Measurements from ENCODE around the gene CEP164. TPM values are rescaled to one million over a fixed set of nuclear protein-coding genes. Genes with fewer than 3 reads are reported as not detected.

CEP164 gene
- total RNA-seq, 4 donors from 2014 or later, result 10.0 to 20.2 (median 15.4) TPM

DNA sequence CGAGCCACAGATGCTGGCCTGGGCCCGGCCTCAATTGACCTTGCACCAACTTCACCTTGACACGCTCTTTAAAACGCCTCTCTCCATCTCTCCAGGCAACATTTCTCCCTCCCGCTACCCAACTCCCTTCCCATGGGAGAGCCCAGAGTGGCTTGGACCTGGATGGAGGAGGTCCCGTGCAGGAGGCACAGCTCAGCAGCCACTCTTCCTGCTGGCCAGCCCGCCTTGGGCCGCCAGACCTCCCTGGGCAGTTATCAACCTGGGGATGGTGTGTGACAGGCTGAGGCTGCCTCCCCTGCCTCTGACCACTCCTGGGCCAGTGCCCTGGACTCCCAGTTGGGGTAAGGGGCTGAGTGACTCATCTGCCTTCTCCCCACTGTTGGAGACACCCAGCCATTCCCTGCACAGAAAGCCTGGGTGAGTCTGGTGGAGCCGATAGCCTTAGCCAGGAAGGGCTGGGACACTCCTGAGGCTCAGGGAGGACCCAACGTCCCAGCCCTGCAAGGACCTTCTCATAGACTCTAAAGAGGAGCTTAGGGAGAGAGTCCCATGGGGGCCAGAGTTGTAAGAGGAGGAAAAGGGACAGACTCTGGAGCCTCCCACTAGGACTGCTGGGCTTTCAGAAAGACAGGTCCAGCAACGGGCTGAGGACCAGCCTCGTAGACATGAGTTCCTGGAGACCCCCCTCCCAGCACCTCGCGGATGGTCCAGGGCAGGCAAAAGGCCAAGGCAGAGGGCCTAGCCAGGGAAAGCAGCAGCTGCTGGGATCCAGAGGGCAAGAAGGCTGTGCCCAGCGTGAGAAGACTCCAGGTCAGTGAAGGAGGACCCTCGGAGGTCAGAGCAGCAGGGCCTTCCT lies 131.7 kb downstream of the CEP164 start:
- H3K4me3 ChIP-seq, result no peak overlapping the region
- no peak for DNase-seq
- H3K9me3 ChIP-seq, result peaks cover 0 to under 1% of the 10 kb centered on the region in 2 donors
- no peak overlapping the region for H3K27ac ChIP-seq
- H3K36me3 ChIP-seq, result no peaks in the 10 kb centered on the region
- H3K27me3 ChIP-seq, result no peaks in the 10 kb centered on the region
- in situ Hi-C loops (cut with MboI; ENCODE audit: low pct_ligation_motif_present in 1 of 4, low pct_unique_long_range_greater_than_20kb in 1 of 4, low sequenced_read_pairs in 3 of 4) (no loop called here), intact Hi-C loops (cut with DNase I; ENCODE audit: low total_unique reads) (no loop called here)
- WGBS, 2 donors (ENCODE audit: low coverage in 1 of 2), result 76% methylated on average over 16 of the region's 16 CpGs; no CpG with 5 or more reads in 1 of the 2 donors
- TF ChIP-seq POLR2A (IDR thresholded peaks at IDR 0.05) (no peak), POLR2AphosphoS5 (IDR thresholded peaks at IDR 0.05) (no peak), EP300 (IDR thresholded peaks at IDR 0.05; ENCODE audit: low read depth) (no peak)
- TF ChIP-seq, protein P1, sequence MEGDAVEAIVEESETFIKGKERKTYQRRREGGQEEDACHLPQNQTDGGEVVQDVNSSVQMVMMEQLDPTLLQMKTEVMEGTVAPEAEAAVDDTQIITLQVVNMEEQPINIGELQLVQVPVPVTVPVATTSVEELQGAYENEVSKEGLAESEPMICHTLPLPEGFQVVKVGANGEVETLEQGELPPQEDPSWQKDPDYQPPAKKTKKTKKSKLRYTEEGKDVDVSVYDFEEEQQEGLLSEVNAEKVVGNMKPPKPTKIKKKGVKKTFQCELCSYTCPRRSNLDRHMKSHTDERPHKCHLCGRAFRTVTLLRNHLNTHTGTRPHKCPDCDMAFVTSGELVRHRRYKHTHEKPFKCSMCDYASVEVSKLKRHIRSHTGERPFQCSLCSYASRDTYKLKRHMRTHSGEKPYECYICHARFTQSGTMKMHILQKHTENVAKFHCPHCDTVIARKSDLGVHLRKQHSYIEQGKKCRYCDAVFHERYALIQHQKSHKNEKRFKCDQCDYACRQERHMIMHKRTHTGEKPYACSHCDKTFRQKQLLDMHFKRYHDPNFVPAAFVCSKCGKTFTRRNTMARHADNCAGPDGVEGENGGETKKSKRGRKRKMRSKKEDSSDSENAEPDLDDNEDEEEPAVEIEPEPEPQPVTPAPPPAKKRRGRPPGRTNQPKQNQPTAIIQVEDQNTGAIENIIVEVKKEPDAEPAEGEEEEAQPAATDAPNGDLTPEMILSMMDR (IDR thresholded peaks at IDR 0.05), result no peak
- no peaks in the 10 kb centered on the region for H3K4me1 ChIP-seq

DNA sequence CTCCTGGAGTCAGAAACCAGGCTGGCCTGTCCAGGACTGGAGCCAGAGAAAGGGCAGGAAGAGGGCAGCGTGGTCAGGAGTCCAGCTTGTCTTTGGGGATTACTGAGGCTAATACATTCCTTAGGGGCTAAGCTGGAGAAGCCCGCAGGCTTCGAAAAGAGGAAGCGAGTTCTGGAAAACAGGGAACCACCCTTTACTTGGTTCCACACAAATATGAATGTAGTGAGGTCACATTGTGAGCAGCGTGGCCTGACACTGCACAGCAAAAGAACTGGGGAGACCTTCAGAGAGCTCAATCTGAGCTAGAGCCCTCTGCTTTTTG lies 132.3 kb downstream of the CEP164 start:
- Histone ChIP-seq H3K4me1 (no peaks in the 10 kb centered on the region), H3K4me3 (no peak overlapping the region), H3K27ac (no peak overlapping the region), H3K27me3 (no peaks in the 10 kb centered on the region), H3K9me3 (no peaks in the 10 kb centered on the region), H3K36me3 (no peaks in the 10 kb centered on the region)
- in situ Hi-C loops (cut with MboI; ENCODE audit: low pct_ligation_motif_present in 1 of 4, low pct_unique_long_range_greater_than_20kb in 1 of 4, low sequenced_read_pairs in 3 of 4), result no loop called here
- DNase-seq, result no peak
- 60 to 84% methylated on average over 1 to 5 of the region's 5 CpGs for WGBS, 2 donors (ENCODE audit: low coverage in 1 of 2)
- TF ChIP-seq, protein P1 (IDR thresholded peaks at IDR 0.05), result no peak
- TF ChIP-seq POLR2AphosphoS5 (IDR thresholded peaks at IDR 0.05) (no peak), POLR2A (IDR thresholded peaks at IDR 0.05) (no peak), EP300 (IDR thresholded peaks at IDR 0.05; ENCODE audit: low read depth) (no peak)
- intact Hi-C loops (cut with DNase I; ENCODE audit: low total_unique reads), result no loop called here

DNA sequence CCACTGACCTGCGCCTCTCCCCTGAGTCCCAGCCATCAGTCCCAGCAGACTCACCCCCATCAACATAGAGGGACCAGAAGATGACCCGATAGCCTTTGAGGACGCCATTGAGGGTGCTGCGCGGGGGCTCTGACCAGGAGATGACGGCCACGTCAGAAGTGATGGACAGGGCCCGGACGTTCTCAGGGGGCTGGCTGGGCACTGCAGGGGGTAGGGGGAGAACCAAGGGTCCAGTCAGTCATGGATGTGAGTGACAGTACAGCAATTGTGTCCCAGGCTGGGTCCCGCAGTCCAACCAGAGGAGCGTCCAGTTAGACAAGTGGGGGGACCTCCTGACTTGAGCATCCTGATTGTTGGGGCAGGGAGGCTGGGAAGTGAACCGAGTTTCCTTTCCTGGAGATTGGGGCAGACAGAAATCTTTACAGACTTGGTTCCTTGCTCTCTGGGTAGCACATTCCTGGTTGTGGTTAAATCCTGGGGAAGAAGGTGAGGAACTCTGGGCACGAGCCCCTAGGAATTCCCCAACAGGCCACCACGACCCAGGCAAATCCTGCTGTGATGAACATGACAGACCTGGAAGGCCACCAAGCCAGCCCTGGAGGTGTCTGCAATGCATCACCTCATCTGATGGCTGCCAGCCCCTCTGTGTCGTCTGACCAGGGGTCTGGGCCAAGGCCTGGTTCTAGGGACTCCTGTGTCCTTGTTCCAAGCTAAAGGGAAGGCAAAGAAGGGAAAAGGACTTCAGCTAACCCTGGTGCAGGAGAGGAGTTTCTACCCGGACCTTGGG lies 133.9 kb downstream of the CEP164 start:
- in situ Hi-C loops (cut with MboI; ENCODE audit: low pct_ligation_motif_present in 1 of 4, low pct_unique_long_range_greater_than_20kb in 1 of 4, low sequenced_read_pairs in 3 of 4), result no loop called here
- intact Hi-C loops (cut with DNase I; ENCODE audit: low total_unique reads), result no loop called here
- TF ChIP-seq, protein P1 (IDR thresholded peaks at IDR 0.05), result no peak
- no peak for TF ChIP-seq EP300 (IDR thresholded peaks at IDR 0.05; ENCODE audit: low read depth)
- no peak for TF ChIP-seq POLR2A (IDR thresholded peaks at IDR 0.05)
- no peak for TF ChIP-seq POLR2AphosphoS5 (IDR thresholded peaks at IDR 0.05)
- Histone ChIP-seq H3K27ac (no peak overlapping the region), H3K36me3 (no peaks in the 10 kb centered on the region), H3K4me1 (no peaks in the 10 kb centered on the region), H3K4me3 (no peak overlapping the region), H3K27me3 (no peaks in the 10 kb centered on the region), H3K9me3 (no peaks in the 10 kb centered on the region)
- DNase-seq, result no peak
- 95 to 100% methylated on average over 6 to 16 of the region's 16 CpGs for WGBS, 2 donors (ENCODE audit: low coverage in 1 of 2)

DNA sequence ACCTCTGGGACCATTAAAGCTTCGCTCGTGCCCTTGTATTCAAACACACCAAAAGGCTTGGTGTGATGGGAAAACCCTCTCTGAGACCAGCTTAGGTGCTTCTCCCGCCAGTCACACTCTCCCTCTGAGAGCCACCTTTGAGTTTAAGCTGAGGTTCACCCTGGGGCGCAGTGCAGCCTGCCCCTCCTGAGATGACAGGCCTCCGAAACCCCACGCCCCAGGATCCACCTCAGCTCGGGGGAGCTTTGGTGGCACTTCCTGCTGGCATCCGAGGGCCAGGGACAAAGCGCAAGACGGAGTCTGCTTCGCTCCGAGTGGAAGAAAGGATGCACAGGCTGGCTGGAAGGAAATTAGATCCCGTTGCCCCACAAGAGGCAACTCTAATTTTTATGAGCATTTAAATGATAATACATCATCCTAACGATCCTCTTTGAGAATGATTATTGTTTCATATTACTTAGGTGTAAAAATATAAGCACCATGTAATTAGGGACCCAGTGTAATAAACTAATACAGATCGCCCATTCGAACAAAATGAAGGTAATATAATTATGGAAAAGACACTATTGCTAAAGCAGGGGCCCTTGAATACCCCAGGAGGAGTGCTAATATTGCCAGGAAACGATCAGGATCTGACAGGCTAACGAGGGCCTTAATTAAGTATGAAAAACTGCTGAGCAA lies 134.7 kb downstream of the CEP164 start:
- no peak overlapping the region for H3K4me3 ChIP-seq
- no peaks in the 10 kb centered on the region for H3K9me3 ChIP-seq
- in situ Hi-C loops (cut with MboI; ENCODE audit: low pct_ligation_motif_present in 1 of 4, low pct_unique_long_range_greater_than_20kb in 1 of 4, low sequenced_read_pairs in 3 of 4), result no loop called here
- no peak overlapping the region for H3K27ac ChIP-seq
- 80% methylated on average over 1 to 18 of the region's 18 CpGs for WGBS, 2 donors (ENCODE audit: low coverage in 1 of 2)
- DNase-seq, result no peak
- intact Hi-C loops (cut with DNase I; ENCODE audit: low total_unique reads), result no loop called here
- no peaks in the 10 kb centered on the region for H3K4me1 ChIP-seq
- no peaks in the 10 kb centered on the region for H3K27me3 ChIP-seq
- H3K36me3 ChIP-seq, result no peaks in the 10 kb centered on the region
- TF ChIP-seq, protein P1 (IDR thresholded peaks at IDR 0.05), result no peak
- TF ChIP-seq POLR2AphosphoS5 (IDR thresholded peaks at IDR 0.05) (no peak), EP300 (IDR thresholded peaks at IDR 0.05; ENCODE audit: low read depth) (no peak), POLR2A (IDR thresholded peaks at IDR 0.05) (no peak)

Measured in transverse colon (tissue), 4 donors.